Measurements from ENCODE around the gene CDC42EP4.

GRCh38 chr17:73269791-73270190 lies 42.0 kb downstream of the CDC42EP4 start:
- TF ChIP-seq CTCF (conservative IDR thresholded peaks at IDR 0.05; ENCODE audit: low read depth in 2 of 2) (no peak), REST (IDR thresholded peaks at IDR 0.05; ENCODE audit: unreplicated experiment) (no peak), CREB1 (CRISPR knock-in tag; IDR thresholded peaks at IDR 0.05; ENCODE audit: low read depth) (no peak), EZH2 (IDR thresholded peaks at IDR 0.05; ENCODE audit: low read depth, unreplicated experiment) (no peak), JUNB (IDR thresholded peaks at IDR 0.05; ENCODE audit: unreplicated experiment) (no peak)
